Measurements from ENCODE around the gene PRAC2. TPM values are rescaled to one million over a fixed set of nuclear protein-coding genes. Genes with fewer than 3 reads are reported as not detected.

The PRAC2 gene
- total and polyA plus RNA-seq, 2 of the 8 experiments (the other 6 are each of a cell fraction or from before 2014, with no cell fraction given) = not detected

DNA sequence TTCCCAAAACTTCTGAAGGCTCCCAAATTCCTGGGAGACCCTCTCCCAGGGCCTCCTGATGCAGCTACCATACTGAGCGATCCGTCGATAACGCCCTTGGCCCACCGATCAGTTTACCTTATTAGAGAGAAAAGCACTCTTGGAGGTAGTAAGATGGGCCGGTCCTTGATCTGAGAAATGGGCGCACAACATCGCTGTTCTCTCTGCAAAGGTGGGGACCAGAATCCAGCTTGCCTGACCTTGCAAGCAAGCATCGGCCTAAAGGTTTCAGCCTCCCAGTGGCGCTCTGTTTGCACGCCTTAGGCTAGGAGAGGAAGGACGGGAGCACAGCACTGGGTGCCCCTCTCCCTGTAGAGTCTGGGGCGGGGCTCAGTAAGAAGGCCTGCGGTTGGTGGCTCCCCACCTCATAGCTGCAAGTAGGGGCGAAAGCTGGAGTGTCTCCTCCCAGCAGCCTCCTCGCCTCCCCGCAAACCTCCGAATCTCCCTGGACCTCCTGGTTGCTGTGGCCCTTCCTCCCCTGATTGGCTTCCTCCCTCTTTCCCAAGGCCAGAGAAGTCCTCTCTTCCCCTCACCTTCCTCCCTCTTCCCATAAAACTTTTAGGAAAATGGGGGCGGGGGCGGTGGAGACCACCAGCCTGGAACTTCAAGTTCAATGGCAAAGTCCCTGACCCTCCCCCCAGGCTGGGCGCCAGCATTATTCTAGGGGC is 631 bp upstream of the PRAC2 start, which contains the start of gene PRAC1:
PRAC1 (minus strand) TSS at position 318 of the 707 bp plus-strand sequence; CDS start at position 192, 126 bp downstream.
- WGBS, 2 experiments (ENCODE audit: extremely low coverage in 1 of 2, insufficient coverage in 1 of 2, insufficient read length in 1 of 2, insufficient replicate concordance in 2 of 2, low coverage in 1 of 2, low lambda C conversion rate in 2 of 2, missing lambda C conversion rate in 1 of 2) = 7% methylated on average over 18 of the region's 21 CpGs; no CpG with 5 or more reads in 1 of the 2 experiments
- Histone ChIP-seq H2AK5ac (ENCODE audit: low read depth, low read length) (0 out of 2 replicates have a peak within 1 kb of the TSS, but pooled peaks have one; percentile 34), H3K27me3 (replicated peaks in 1 of 4; ENCODE audit: control insufficient read depth in 3 of 4, extremely low read depth in 1 of 4, insufficient read depth in 3 of 4, low read length in 3 of 4) (peaks cover 94 to 100% (median 98%) of the 10 kb centered on the region in 4 experiments), H2BK120ac (replicated peaks; ENCODE audit: low read depth, low read length) (no peak within 1 kb of the TSS), H3K27ac (ENCODE audit: low read depth, low read length) (no peak within 1 kb of the TSS), H2AFZ (ENCODE audit: low read length) (no peak within 1 kb of the TSS), H2BK12ac (ENCODE audit: low read depth, low read length) (peak within 1 kb of the TSS; percentile 90), H3K14ac (ENCODE audit: insufficient read length) (no peak within 1 kb of the TSS), H3K56ac (replicated peaks; ENCODE audit: insufficient read length, low read depth, low read length) (no peak within 1 kb of the TSS), H3K4me3 (ENCODE audit: extremely low read depth in 1 of 4, insufficient read depth in 2 of 4, low read depth in 3 of 4, low read length in 4 of 4) (peak within 1 kb of the TSS in 3 of 4 experiments; percentile 5 to 50 (median 26); a peak in 2 of 8 replicates), H4K20me1 (replicated peaks in 1 of 2; ENCODE audit: control insufficient read depth in 1 of 2, insufficient read depth in 2 of 2, low read length in 2 of 2) (peaks cover 27 to 38% of the 10 kb centered on the region in 2 experiments), H3K9ac (replicated peaks in 1 of 4; ENCODE audit: extremely low read depth in 1 of 4, low read depth in 3 of 4, low read length in 3 of 4) (no peak within 1 kb of the TSS), H2BK20ac (ENCODE audit: low read length) (0 out of 2 replicates have a peak within 1 kb of the TSS, but pooled peaks have one; percentile 21), H4K5ac (ENCODE audit: insufficient read length, low read depth, low read length) (no peak within 1 kb of the TSS), H3K18ac (ENCODE audit: extremely low read depth, low read length) (0 out of 2 replicates have a peak within 1 kb of the TSS, but pooled peaks have one; percentile 38), H2BK5ac (ENCODE audit: low read depth, low read length) (no peak within 1 kb of the TSS), H3K79me1 (ENCODE audit: low read depth, low read length) (no peaks in the 10 kb centered on the region), H3K4me1 (replicated peaks in 1 of 4; ENCODE audit: control insufficient read depth in 3 of 4, insufficient read depth in 4 of 4, low read length in 3 of 4) (peaks cover 11 to 39% (median 21%) of the 10 kb centered on the region in 4 experiments; a peak in 6 of 7 replicates), H4K8ac (ENCODE audit: extremely low read depth, insufficient read depth, low read length) (no peak within 1 kb of the TSS), H3K23me2 (ENCODE audit: low read depth, low read length) (peaks cover 7% of the 10 kb centered on the region; the same call in 1 of the 2 replicates), H3K9me3 (ENCODE audit: insufficient read depth in 2 of 2, low read depth in 1 of 2, low read length in 1 of 2) (no peaks in the 10 kb centered on the region), H4K91ac (replicated peaks; ENCODE audit: insufficient read length, low read length) (no peak within 1 kb of the TSS), H3K4me2 (ENCODE audit: insufficient read depth in 1 of 2, low read depth in 2 of 2, low read length in 2 of 2) (peak within 1 kb of the TSS; percentile 54 to 56), H3K79me2 (ENCODE audit: control insufficient read depth in 1 of 2, insufficient read depth in 2 of 2, low read length in 2 of 2) (no peaks in the 10 kb centered on the region), H3K23ac (ENCODE audit: insufficient read length) (no peak within 1 kb of the TSS), H3K36me3 (ENCODE audit: control insufficient read depth in 2 of 4, insufficient read depth in 4 of 4, low read length in 3 of 4) (no peaks in the 10 kb centered on the region; a peak in 1 of 8 replicates), H2BK15ac (ENCODE audit: low read length) (no peak within 1 kb of the TSS), H3K4ac (replicated peaks; ENCODE audit: insufficient read length, low read depth, low read length) (no peak within 1 kb of the TSS)
- FAIRE-seq (no peak), DNase-seq (ENCODE audit: low read depth in 1 of 2, low spot score in 2 of 2) (peak in 1 of 2 experiments; percentile 62)
- ChIA-PET POLR2A (ENCODE audit: partially characterized antibody) (no interaction called here), CTCF (ENCODE audit: partially characterized antibody) (interaction anchor here (0.6 to 13.5 kb wide), 14 partner anchors 14 to 818 kb away, joined by 3 to 147 read pairs (median 11); no protein-coding TSS in a partner anchor)
- TF ChIP-seq HDAC2 (IDR thresholded peaks at IDR 0.05; ENCODE audit: borderline replicate concordance in 1 of 2, low read depth in 2 of 2, low read length in 2 of 2) (no peak), POLR2AphosphoS5 (IDR thresholded peaks at IDR 0.05; ENCODE audit: low read depth, low read length) (no peak), SP4 (IDR thresholded peaks at IDR 0.05; ENCODE audit: low read length) (no peak), RNF2 (IDR thresholded peaks at IDR 0.05; ENCODE audit: borderline replicate concordance, low read depth, low read length, missing control alignments, poor library complexity, severe bottlenecking) (peak; percentile 82), EZH2 (IDR thresholded peaks at IDR 0.05; ENCODE audit: low read depth, low read length, severe bottlenecking) (peak; percentile 80), SUZ12 (IDR thresholded peaks at IDR 0.05; ENCODE audit: low read length) (peak; percentile 63; the same call in 1 of the 2 replicates)

Data from H1 (cell line).